PC-9 (cell line): ENCODE results near the gene HSPA12B.

Experiments
- EZH2 ChIP-seq: fragments of 200-600 bp; sonication (generic); IDR thresholded peaks from 2 replicates; pipeline ENCODE4 v1.8.0; 2017; ENCODE audit warnings: antibody characterized with exemption, low read depth
- TF ChIP-seq, protein P1 (sequence below): fragments of 200-600 bp; sonication (generic); conservative IDR thresholded peaks from 2 replicates; pipeline ENCODE4 v1.6.1; 2017; ENCODE audit warnings: mixed run types, antibody characterized with exemption, mild to moderate bottlenecking, moderate library complexity

DNA sequence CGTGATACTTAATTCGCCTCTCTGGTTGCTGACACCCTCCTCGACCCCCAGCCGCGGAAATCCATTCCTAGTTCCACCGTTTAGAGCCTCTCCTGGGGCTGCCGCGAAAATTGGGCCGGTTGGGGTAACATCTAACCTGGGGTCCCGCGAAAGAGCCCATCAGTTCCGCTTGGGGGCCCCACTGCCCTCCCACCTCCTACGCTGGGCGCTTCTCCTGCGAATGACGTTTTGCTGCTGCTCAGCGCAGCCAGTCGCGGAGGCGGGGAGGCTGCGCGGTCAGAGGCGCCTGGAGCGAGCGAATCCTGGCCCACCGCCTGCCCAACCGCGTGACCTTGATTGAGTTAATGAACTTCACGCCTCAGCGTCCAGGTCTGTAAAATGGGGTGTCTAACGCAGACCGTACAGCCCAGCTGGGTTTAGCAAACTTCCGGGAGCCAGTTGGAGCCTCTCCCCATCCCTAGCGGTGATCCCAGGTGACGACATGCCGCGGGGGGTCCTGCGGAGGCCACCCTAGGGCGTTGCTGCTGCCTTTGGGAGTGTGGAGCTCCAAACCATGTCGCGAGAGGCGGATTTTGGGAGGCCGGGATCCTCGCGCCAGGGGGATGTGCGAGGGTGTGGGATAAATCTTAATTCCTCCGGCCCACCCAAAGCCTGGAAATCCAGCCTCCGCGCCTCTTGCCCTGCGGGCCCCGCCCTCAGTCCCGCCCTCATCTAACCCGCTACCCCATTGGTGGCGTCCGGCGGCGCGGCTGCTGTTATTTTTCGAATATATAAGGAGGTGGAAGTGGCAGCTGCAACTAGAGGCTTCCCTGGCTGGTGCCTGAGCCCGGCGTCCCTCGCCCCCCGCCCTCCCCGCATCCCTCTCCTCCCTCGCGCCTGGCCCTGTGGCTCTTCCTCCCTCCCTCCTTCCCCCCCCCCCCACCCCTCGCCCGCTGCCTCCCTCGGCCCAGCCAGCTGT lies 63.3 kb downstream of the HSPA12B start, which contains the start of gene CDC25B:
- TF ChIP-seq, protein P1, sequence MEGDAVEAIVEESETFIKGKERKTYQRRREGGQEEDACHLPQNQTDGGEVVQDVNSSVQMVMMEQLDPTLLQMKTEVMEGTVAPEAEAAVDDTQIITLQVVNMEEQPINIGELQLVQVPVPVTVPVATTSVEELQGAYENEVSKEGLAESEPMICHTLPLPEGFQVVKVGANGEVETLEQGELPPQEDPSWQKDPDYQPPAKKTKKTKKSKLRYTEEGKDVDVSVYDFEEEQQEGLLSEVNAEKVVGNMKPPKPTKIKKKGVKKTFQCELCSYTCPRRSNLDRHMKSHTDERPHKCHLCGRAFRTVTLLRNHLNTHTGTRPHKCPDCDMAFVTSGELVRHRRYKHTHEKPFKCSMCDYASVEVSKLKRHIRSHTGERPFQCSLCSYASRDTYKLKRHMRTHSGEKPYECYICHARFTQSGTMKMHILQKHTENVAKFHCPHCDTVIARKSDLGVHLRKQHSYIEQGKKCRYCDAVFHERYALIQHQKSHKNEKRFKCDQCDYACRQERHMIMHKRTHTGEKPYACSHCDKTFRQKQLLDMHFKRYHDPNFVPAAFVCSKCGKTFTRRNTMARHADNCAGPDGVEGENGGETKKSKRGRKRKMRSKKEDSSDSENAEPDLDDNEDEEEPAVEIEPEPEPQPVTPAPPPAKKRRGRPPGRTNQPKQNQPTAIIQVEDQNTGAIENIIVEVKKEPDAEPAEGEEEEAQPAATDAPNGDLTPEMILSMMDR = peak; percentile 54; the same call in 1 of the 2 replicates
- no peak for TF ChIP-seq EZH2
